ENCODE results near the gene ARPC3.
"Not testable (repeated sequence)": the region's sequence is repeated elsewhere in the genome, so short reads cannot be mapped to it uniquely, and the experiment has no call there.

Gene ARPC3

GRCh38 chr12:110466791-110467190 is 16.7 kb upstream of the ARPC3 start:
- no peak for DNase-seq (ENCODE audit: extremely low spot score)
- TF ChIP-seq ARNT (IDR thresholded peaks at IDR 0.05) (no peak), TARDBP (IDR thresholded peaks at IDR 0.05) (no peak), L3MBTL2 (conservative IDR thresholded peaks at IDR 0.05) (no peak), PKNOX1 (IDR thresholded peaks at IDR 0.05) (no peak), CTBP1 (IDR thresholded peaks at IDR 0.05; ENCODE audit: borderline replicate concordance) (no peak), FOXA1 (IDR thresholded peaks at IDR 0.05) (no peak), SP1 (IDR thresholded peaks at IDR 0.05) (no peak), FOXM1 (IDR thresholded peaks at IDR 0.05; ENCODE audit: borderline replicate concordance) (no peak), LEF1 (IDR thresholded peaks at IDR 0.05; ENCODE audit: borderline replicate concordance) (no peak), FOXK2 (IDR thresholded peaks at IDR 0.05) (no peak), ELF4 (IDR thresholded peaks at IDR 0.05) (no peak), SUZ12 (IDR thresholded peaks at IDR 0.05) (no peak), NFRKB (IDR thresholded peaks at IDR 0.05) (no peak)
- ChIA-PET POLR2A (interaction anchor here (0.9 kb wide), 1 partner anchor 147 kb away, joined by 3 read pairs; the partner anchor contains the start of gene TCTN1), CTCF (interaction anchor here (0.6 to 1.6 kb wide), 2 partner anchors 17 to 360 kb away, joined by 3 to 7 read pairs; partner anchors contain the start of gene ARPC3)

- not testable (repeated sequence) for DNase-seq (ENCODE audit: extremely low spot score)
- CTCF ChIA-PET, result interaction anchor here (1.6 kb wide), 1 partner anchor 16 kb away, joined by 7 read pairs; the partner anchor contains the start of gene ARPC3
- POLR2A ChIA-PET, result interaction anchor here (0.7 to 0.9 kb wide), 2 partner anchors 16 to 148 kb away, joined by 3 to 4 read pairs; partner anchors contain the start of genes ARPC3 and TCTN1
Observed at GRCh38 chr12:110465765-110466164, 15.6 kb upstream of the ARPC3 start.

- POLR2A ChIA-PET, result no interaction called here
- TF ChIP-seq SP1 (IDR thresholded peaks at IDR 0.05) (no peak), L3MBTL2 (conservative IDR thresholded peaks at IDR 0.05) (no peak), SUZ12 (IDR thresholded peaks at IDR 0.05) (no peak), TARDBP (IDR thresholded peaks at IDR 0.05) (no peak), ZNF384 (IDR thresholded peaks at IDR 0.05) (no peak), NFRKB (IDR thresholded peaks at IDR 0.05) (no peak), PKNOX1 (IDR thresholded peaks at IDR 0.05) (no peak), LEF1 (IDR thresholded peaks at IDR 0.05; ENCODE audit: borderline replicate concordance) (no peak), HDGF (IDR thresholded peaks at IDR 0.05; ENCODE audit: borderline replicate concordance) (no peak), FOXK2 (IDR thresholded peaks at IDR 0.05) (no peak), CTBP1 (IDR thresholded peaks at IDR 0.05; ENCODE audit: borderline replicate concordance) (no peak), BHLHE40 (IDR thresholded peaks at IDR 0.05; ENCODE audit: borderline replicate concordance) (no peak), FOXM1 (IDR thresholded peaks at IDR 0.05; ENCODE audit: borderline replicate concordance) (no peak), ARNT (IDR thresholded peaks at IDR 0.05) (no peak), FOXA1 (IDR thresholded peaks at IDR 0.05) (no peak)
- CTCF ChIA-PET, result no interaction called here
- no peak for DNase-seq (ENCODE audit: extremely low spot score)
Observed at GRCh38 chr12:110465024-110465423, 14.9 kb upstream of the ARPC3 start.

GRCh38 chr12:110461189-110461588 is 11.1 kb upstream of the ARPC3 start:
- TF ChIP-seq ZNF384 (IDR thresholded peaks at IDR 0.05), result peak; percentile 64; the same call in 1 of the 2 replicates
- POLR2A ChIA-PET, result interaction anchor here (1.3 kb wide), 1 partner anchor 11 kb away, joined by 5 read pairs; the partner anchor contains the start of gene ARPC3
- CTCF ChIA-PET; DNase-seq (ENCODE audit: extremely low spot score): not testable (repeated sequence)

- DNase-seq (ENCODE audit: extremely low spot score), result no peak
- ChIA-PET CTCF (interaction anchor here (0.6 kb wide), 1 partner anchor 27 kb away, joined by 5 read pairs; no protein-coding TSS in a partner anchor), POLR2A (interaction anchor here (1.2 to 3.0 kb wide), 2 partner anchors 8 to 10 kb away, joined by 8 to 12 read pairs; partner anchors contain the start of genes ARPC3, FAM216A and GPN3)
- TF ChIP-seq TARDBP (IDR thresholded peaks at IDR 0.05) (no peak), LEF1 (IDR thresholded peaks at IDR 0.05; ENCODE audit: borderline replicate concordance) (no peak), FOXM1 (IDR thresholded peaks at IDR 0.05; ENCODE audit: borderline replicate concordance) (no peak), NFRKB (IDR thresholded peaks at IDR 0.05) (no peak), FOXA1 (IDR thresholded peaks at IDR 0.05) (no peak), L3MBTL2 (conservative IDR thresholded peaks at IDR 0.05) (no peak), BHLHE40 (IDR thresholded peaks at IDR 0.05; ENCODE audit: borderline replicate concordance) (no peak), SUZ12 (IDR thresholded peaks at IDR 0.05) (no peak), ARNT (IDR thresholded peaks at IDR 0.05) (no peak), SP1 (IDR thresholded peaks at IDR 0.05) (no peak), CTBP1 (IDR thresholded peaks at IDR 0.05; ENCODE audit: borderline replicate concordance) (no peak), ELF4 (IDR thresholded peaks at IDR 0.05) (no peak), HDGF (IDR thresholded peaks at IDR 0.05; ENCODE audit: borderline replicate concordance) (no peak), ZNF384 (IDR thresholded peaks at IDR 0.05) (no peak), PKNOX1 (IDR thresholded peaks at IDR 0.05) (no peak), FOXK2 (IDR thresholded peaks at IDR 0.05) (no peak)
Observed at GRCh38 chr12:110458756-110459155, 8.6 kb upstream of the ARPC3 start.

- TF ChIP-seq L3MBTL2 (conservative IDR thresholded peaks at IDR 0.05) (no peak), SP1 (IDR thresholded peaks at IDR 0.05) (no peak), CTBP1 (IDR thresholded peaks at IDR 0.05; ENCODE audit: borderline replicate concordance) (no peak)
- POLR2A ChIA-PET, result interaction anchor here (1.9 kb wide), 1 partner anchor 15 kb away, joined by 12 read pairs; the partner anchor contains the start of genes FAM216A and GPN3
- CTCF ChIA-PET, result interaction anchor here (1.0 kb wide), 1 partner anchor 22 kb away, joined by 3 read pairs; no protein-coding TSS in a partner anchor
- DNase-seq (ENCODE audit: extremely low spot score), result no peak
Observed at GRCh38 chr12:110453569-110454296, 3.6 kb upstream of the ARPC3 start.
